Stimulated activated CD4-positive, alpha-beta T cell treated with anti-CD3 and anti-CD28 coated beads, TNF-alpha, amount 100 ng/mL, for 1 hour (primary cell): Measurements from ENCODE around the gene ADSS1.

Experiments used
- DNase-seq, 3 donors: peaks; one replicate each; pipeline ENCODE4 v3.0.0-alpha.2; 2020; ENCODE audit warnings: low read depth in 3 of 3, low spot score in 1 of 3

Gene ADSS1

GRCh38 chr14:104687601-104688504 lies 36.2 kb upstream of the ADSS1 start:
- DNase-seq = no peak

GRCh38 chr14:104688505-104689108 lies 35.4 kb upstream of the ADSS1 start:
- DNase-seq = no peak

GRCh38 chr14:104689109-104689880 lies 34.7 kb upstream of the ADSS1 start, which contains the start of gene INF2:
INF2 (plus strand) TSS chr14:104689618; CDS start chr14:104701366, 11,748 bp downstream.
- DNase-seq = peak in 1 of 3 donors; percentile 31

- DNase-seq = no peak
Observed at GRCh38 chr14:104689881-104690711, 33.9 kb upstream of the ADSS1 start.

- no peak for DNase-seq
Observed at GRCh38 chr14:104690861-104691455, 33.1 kb upstream of the ADSS1 start.

- DNase-seq = no peak
Observed at GRCh38 chr14:104691546-104692260, 32.3 kb upstream of the ADSS1 start.

- no peak for DNase-seq
Observed at GRCh38 chr14:104692261-104692938, 31.6 kb upstream of the ADSS1 start.

GRCh38 chr14:104692939-104693315 lies 31.1 kb upstream of the ADSS1 start:
- no peak for DNase-seq

GRCh38 chr14:104693482-104694431 lies 30.3 kb upstream of the ADSS1 start:
- no peak for DNase-seq

- no peak for DNase-seq
Observed at GRCh38 chr14:104694475-104694950, 29.5 kb upstream of the ADSS1 start.

GRCh38 chr14:104694991-104695659 lies 28.9 kb upstream of the ADSS1 start:
- no peak for DNase-seq

GRCh38 chr14:104695660-104696000 lies 28.4 kb upstream of the ADSS1 start:
- DNase-seq = no peak

GRCh38 chr14:104696671-104697316 lies 27.2 kb upstream of the ADSS1 start:
- no peak for DNase-seq

- no peak for DNase-seq
Observed at GRCh38 chr14:104697317-104697703, 26.7 kb upstream of the ADSS1 start.

- no peak for DNase-seq
Observed at GRCh38 chr14:104697892-104698583, 26.0 kb upstream of the ADSS1 start.

GRCh38 chr14:104698688-104699425 lies 25.2 kb upstream of the ADSS1 start:
- no peak for DNase-seq
